ENCODE data around the gene EPC1. TPM values are rescaled to one million over a fixed set of nuclear protein-coding genes. Genes with fewer than 3 reads are reported as not detected.

Gene EPC1
- total and polyA plus RNA-seq, 2 of the 8 experiments (the other 6 are each of a cell fraction or from before 2014, with no cell fraction given): 23.7 to 42.3 TPM

DNA sequence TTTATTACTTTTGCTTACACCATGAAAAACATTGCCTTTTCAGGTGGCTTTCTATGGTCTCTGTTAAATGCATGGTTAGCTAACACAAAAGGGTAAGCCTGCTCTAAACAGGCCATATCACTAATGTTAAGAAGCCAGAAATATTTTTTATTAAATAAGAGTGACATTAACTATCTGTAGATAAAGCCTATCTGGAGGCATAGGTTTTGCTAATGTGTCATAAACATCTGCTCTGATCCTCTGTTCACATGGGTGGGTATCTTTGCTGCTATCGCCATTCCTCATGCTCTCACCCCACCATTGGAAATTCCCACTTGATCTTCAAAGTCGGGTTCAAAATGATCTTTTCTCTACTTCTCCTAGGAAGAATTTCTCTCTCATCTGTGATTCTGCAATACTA lies 32.4 kb downstream of the EPC1 start (continued):
- TF ChIP-seq RNF2 (IDR thresholded peaks at IDR 0.05; ENCODE audit: borderline replicate concordance, low read depth, low read length, missing control alignments, poor library complexity, severe bottlenecking) (no peak), GTF2F1 (IDR thresholded peaks at IDR 0.05; ENCODE audit: borderline replicate concordance, low read depth, low read length) (no peak), EZH2 (IDR thresholded peaks at IDR 0.05; ENCODE audit: low read depth, low read length, severe bottlenecking) (no peak)

All from H1 (cell line).